ENCODE data around the gene DNAH8.

DNAH8 gene

GRCh38 chr6:38796850-38797249, 81.7 kb downstream of the DNAH8 start:
- no peak for DNase-seq

- DNase-seq = peak; percentile 30
Measured at GRCh38 chr6:38797391-38797790, 82.3 kb downstream of the DNAH8 start.

DNA sequence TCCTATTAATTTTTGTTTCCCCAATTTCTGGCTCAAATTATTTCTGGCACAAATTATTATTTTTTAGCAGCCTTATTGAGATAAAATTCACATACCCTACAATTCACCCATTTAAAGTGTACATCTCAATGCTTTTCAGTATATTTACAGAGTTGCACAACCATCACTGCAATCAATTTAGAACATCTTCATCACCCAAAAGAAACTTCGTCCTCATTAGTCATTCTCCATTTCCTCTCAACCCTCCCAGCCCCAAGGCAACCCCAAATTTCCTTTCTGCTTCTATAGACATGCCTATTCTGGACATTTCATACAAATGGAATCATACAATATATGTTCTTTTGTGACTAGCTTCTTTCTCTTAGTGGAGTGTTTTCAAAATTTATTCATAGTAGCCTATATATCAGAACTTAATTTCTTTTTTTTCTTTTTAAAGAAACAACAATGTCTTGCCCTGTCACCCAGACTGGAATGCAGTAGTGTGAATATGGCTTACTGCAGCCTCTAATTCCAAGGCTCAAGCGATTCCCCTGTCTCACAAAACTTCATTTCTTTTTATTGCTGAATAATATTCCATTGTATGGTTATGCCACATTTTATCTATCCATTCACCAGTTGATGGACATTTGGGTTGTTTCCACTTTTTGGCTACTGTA, 84.5 kb downstream of the DNAH8 start:
- no peak for DNase-seq

GRCh38 chr6:38801305-38801704, 86.2 kb downstream of the DNAH8 start:
- DNase-seq = no peak

- DNase-seq = no peak
Measured at GRCh38 chr6:38802497-38802896, 87.4 kb downstream of the DNAH8 start.

GRCh38 chr6:38803129-38803528, 88.0 kb downstream of the DNAH8 start:
- DNase-seq = no peak

- DNase-seq = no peak
Measured at GRCh38 chr6:38804358-38804757, 89.2 kb downstream of the DNAH8 start.

GRCh38 chr6:38805127-38805655, 90.1 kb downstream of the DNAH8 start:
- no peak for DNase-seq

GRCh38 chr6:38805692-38806091, 90.6 kb downstream of the DNAH8 start:
- no peak for DNase-seq

GRCh38 chr6:38806271-38806670, 91.2 kb downstream of the DNAH8 start:
- no peak for DNase-seq

DNA sequence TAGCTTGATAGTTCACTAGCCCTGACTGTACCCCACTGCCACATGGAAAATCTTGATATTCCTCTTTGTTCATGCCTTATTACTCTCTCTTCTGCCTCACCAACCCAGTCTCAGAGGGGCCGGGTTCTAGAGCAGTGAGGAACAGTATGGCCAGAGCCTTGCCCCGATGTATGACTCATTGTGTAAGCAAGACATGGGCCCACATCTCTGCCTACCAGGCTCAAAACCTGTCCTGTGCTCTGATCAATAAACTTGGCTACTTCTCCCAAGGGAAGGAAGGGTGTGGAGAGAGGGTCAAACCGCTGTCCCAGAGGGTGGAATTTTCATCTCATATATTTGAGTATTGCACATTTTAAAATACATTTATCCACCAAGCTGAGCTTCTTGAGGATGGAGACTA, 91.7 kb downstream of the DNAH8 start:
- no peak for DNase-seq

- no peak for DNase-seq
Measured at GRCh38 chr6:38808039-38808438, 92.9 kb downstream of the DNAH8 start.

GRCh38 chr6:38813041-38813823, 98.1 kb downstream of the DNAH8 start:
- no peak for DNase-seq

- no peak for DNase-seq
Measured at GRCh38 chr6:38814761-38815160, 99.7 kb downstream of the DNAH8 start.

DNA sequence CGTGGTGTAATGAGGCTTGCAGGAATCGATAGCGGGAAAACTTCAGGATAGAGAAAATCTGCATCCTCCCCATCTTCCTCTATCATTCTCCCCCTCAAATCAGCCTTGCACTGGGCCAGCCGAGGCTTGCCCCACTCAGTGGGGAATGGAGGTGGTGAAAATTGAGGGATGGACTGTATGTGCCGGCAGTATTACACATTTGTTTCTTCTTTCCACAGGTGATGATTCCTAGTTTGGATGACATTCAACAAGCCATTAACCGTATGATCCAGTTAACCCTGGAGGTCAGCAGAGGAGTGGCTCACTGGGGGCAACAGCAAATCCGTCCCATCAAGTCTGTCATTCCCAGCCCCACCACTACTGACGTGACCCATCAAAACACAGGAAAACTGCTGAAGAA, 100.1 kb downstream of the DNAH8 start:
- no peak for DNase-seq

DNA sequence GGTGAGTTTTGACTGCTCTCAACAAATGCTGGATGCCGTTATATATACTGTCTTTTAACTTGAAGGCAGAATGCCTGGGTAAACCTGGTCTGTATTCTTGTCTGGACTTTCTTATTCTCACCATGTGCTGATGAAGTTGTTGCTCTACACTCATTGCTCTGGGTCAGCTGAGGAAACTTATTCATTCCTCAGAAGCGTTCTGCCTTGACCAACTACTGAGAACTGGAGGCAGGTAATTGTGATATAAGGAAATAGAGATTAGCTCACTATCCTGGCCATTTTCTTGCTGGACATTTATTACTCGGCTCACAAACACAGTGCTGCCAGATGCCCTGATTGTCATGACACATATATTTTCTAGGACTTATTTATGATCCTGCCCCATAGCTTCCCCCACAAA, 103.6 kb downstream of the DNAH8 start:
- no peak for DNase-seq

- no peak for DNase-seq
Measured at GRCh38 chr6:38822963-38823362, 107.9 kb downstream of the DNAH8 start.

DNA sequence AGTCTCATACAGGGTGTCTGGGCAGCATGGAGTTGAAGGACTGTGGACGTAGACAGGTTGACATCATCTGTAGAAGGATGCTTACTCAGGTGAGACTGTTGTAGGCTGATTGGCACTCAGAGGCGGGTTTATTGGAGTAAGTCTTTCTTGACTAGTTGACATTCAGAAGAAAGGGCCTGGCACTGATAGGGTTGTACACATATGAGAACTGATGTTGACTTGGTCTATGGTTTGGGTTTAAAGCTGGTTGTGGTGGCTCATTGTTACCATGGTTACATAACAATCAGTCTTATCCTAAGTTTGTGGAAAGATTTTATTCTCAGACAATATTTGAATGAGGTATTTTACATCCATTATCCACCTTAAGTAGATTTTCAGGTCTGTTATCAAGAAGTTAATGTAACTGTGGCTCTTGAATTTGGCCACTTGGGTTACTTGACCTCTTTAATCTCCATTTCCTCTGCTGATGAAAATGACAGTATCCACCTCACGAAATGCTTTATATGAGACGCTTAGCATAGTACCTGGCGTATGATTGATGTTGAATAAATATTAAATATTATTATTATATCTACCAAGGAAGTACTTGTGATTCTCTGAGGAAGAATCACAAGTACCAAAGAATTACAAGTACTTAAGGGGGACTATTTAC, 109.3 kb downstream of the DNAH8 start:
- DNase-seq = no peak

GRCh38 chr6:38827024-38827423, 111.9 kb downstream of the DNAH8 start:
- DNase-seq = no peak

DNA sequence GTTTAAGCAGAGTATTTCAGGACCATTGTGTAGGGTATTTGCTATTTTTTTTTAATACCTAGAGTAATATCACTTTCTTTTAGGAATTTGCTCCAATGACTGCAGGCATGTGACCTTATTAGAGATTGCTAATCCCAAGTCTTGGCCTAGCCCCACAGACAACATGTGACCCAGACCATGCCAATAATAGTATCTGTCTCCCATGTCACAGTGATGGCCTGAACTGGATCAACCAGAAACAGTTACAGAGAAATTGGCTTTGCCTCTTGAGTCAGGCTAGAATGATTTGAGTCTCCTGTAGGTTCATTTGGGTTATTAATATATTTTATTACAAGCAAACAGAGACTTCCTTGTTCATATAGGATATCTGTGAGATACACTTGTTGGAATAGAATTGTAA, 116.8 kb downstream of the DNAH8 start:
- no peak for DNase-seq

GRCh38 chr6:38833320-38833719, 118.2 kb downstream of the DNAH8 start:
- DNase-seq = no peak

- no peak for DNase-seq
Measured at GRCh38 chr6:38836585-38836984, 121.5 kb downstream of the DNAH8 start.

- DNase-seq = no peak
Measured at GRCh38 chr6:38837101-38837500, 122.0 kb downstream of the DNAH8 start.
